H4 (cell line): Measurements from ENCODE around the gene MLN. TPM values are rescaled to one million over a fixed set of nuclear protein-coding genes. Genes with fewer than 3 reads are reported as not detected.

Experiments
- DNase-seq: peaks from one replicate; pipeline ENCODE4 v3.0.0-alpha.2; 2015; ENCODE audit warnings: low spot score
- total RNA-seq: library from RNA; depleted of rRNA; stranded (reverse); fragments of >200 nt; shearing (Covaris generic); gene quantifications from 2 replicates; pipeline ENCODE4 v1.2.3, GENCODE V29; 2014

MLN gene
- total RNA-seq, 1 experiment from 2014 or later: not detected

DNA sequence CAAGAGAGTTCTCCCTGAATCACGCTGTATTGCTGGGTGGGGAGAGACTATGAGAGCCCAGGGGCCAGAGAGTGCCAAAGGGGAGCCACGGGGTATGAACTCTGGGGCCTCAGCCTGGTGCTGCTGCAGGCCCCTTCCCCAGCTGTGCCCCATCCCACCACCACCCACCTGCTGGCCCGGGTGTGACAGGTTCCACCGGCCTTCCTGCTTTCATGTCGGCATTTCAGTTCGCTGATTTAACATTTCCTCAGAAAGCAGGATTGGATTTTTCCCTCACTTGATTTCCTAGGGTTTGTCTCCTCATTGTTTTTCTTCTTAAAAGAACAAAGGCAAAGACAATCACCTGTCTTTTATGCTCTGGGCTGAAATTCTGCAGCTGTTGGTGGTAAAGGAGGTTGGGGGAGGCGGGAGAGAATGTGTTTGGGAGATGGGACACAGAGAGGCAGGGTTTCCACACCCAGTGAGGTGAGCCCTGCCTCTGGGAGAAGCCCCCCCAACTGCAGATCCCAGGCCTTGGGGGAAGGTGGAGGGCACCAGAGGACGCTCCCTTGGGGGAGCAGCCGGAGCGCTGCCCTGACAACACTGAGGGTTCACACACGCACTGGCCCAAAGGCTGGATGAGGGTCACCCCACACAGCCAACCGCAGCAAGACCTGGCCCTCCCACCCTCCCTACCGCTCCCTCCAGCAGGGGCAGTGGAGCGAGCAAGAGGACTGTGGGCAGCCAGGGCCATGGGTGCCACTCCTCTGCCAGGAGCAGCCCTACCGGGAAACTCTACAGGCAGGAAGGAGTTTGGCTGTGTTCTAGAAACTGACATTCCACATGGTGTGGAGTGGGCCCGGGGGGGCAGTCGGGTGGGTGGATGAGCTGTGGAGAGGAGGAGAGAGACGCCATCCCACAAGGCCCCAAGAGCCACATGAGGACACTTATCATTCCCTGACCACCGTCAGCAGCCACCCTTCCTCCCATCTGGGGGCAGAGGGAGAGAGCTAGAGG, 10.5 kb upstream of the MLN start:
- no peak for DNase-seq

DNA sequence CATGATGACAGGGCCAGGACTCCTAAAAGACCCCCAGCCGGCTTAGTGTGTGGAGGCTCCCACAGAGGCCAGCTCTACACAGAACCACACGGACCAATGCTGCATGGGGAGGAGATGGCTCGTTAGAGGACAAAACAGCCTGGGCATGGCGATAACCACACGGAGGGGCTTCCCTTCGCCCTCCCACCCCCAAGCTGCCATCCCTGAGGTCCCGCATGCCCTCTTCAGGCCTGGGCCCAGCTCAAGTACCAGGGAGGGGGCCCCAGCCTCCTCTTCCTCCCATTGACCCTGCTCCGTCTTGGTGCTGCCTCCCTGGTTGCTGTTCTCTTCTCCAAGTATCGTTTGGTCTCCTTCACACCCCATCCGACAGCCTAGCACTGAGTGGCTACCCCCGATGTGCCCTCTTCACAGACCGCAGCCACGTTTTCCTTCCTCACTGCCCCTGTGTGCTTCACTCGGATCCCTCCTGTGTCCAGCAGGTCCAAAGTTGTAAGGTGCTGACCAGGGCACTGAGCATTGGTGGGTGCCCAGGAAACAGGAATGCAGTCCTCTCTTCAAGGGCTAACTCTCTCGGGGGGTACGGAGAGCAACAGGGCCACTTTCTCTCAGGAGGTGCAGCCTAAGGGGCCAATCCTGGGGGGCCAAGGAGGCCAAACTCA, 9.6 kb upstream of the MLN start:
- DNase-seq: no peak

DNA sequence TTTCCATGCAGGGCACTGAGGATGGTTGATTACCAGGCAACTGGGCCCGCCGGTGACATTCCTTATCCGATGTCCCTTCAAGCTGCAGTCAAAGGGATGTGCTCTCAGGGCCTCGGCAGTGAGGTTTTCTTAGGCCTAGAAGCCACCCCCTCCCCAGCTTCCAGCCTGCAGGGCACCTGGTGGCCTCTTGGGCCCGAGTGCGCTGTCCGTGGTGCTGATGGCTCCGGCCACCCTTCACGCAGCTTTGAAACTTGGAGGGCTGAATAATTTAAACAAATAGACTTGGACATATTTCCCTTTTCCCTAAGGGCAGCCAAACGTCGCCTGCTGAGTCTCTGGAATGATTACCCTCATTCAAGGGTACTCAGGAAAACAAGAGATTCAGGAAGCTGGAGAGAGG, 8.9 kb upstream of the MLN start:
- peak; percentile 25 for DNase-seq

DNA sequence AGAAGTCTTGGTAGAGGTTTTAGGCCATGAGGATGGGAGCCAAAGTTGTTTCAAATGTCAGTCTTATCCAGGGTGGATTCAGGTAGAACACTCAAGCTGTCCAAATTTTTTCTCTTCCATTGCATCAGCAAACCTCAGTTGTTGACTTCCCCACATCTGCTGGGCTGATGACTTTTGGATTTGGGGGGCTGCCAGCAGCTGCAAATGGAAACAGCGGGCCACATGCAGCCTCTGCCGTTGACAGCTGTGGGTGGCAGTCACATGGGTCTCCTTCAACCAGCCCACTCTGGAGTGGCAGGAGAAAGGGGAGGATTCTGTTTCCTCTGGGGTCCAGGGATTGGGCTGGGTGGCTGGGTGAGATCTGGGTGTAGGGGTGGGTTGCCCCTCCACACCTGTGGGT, 5.8 kb upstream of the MLN start:
- no peak for DNase-seq

DNA sequence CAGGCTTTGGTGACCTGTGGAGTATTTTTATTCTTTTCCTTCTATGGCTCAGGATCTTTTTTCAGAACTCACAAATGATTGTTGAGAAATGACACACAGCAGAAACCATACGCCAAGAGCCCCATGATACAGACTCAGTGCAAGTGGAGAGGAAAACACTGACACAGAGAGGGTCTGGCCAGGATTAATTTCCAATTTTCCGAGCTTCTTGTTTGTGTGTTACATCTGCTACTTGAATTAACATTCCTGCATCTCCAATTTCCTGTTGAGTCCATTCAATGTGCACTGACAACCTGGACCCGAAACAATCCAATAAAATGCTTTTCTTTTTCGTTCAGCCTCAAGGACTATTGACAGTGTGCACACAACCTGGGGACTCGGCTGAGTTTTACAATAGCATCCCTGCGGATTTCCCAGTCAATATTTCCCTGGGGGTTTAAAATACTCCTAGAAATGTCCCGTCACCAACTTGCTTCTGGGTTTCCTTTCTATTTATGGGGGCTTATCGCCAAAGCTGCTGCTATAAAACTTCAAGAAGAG, 4.9 kb upstream of the MLN start:
- no peak for DNase-seq

DNA sequence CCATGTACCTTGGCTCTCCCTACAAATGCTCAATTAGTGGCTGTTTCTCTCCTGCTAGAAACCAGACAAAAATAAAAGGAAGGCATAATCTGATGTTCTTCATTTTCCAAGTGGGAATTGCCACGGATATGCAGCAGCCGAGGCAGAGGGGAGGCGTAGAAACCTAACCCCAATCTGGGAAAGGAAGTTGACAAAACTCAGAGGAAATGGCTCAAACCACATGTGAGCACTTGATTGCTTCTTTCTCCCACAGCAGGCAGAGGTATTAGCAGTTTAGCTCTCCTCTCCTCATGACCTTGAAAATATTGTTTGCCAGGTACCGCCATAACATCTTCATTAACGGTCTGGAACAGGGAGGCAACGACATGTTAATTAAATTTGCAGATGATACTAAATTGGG, 3.8 kb upstream of the MLN start:
- no peak for DNase-seq

DNA sequence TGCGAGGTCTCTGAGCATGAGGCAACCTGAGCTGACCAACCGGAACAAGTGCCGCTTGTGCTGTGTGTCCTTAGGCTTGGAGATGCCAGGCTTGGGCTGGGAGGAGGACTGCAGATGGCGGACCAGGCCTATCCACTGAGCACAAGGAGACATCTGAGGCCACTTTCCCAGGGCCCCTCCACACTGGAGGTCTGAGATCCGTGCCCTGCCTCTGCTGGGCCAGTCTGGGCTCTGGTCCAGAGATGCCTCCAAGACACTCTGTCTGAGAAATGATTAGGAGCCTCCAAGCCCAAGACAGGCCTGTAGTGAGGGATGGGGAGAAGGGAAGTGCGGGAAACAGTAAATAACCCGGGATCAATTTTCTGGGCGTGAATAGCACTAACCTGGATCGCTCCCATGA, 3.0 kb upstream of the MLN start:
- no peak for DNase-seq

DNA sequence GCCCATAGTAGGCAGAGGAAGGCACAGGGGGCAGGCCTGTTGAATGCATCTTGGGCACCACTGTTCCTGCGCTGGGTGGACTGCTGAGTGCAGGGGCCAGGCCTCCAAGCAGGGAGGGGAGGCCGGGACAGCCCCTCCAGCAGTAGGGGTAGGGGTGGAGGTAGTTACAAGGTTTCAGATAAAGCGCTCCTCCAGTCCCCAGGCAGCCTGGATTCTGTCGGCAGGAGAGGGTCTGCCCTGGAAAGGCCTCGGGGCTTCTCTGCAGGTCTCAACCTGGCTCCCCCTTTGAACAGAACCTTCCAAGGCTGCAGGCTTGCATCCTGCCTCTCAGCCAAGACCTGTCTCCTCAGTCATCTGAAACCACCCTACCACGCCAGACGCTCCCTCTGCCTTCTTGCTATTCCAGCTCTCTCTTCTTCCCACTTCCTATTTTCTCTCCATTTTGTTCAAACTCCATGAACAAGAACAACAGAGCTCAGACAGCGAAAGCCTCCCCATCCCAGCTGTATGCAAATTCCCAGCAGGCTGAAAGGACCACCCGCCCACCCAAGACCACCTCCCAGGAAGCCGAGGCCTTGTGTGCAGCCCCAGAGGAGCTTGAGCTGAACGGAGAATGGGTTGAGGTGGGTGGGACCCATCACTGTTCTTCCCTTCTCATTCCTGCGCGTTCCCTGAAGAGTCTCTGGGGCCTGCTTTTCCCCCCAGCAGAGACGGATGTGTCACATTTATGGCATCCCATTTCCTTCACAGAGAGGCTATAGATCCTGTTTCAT, 1.4 kb downstream of the MLN start:
- no peak for DNase-seq

DNA sequence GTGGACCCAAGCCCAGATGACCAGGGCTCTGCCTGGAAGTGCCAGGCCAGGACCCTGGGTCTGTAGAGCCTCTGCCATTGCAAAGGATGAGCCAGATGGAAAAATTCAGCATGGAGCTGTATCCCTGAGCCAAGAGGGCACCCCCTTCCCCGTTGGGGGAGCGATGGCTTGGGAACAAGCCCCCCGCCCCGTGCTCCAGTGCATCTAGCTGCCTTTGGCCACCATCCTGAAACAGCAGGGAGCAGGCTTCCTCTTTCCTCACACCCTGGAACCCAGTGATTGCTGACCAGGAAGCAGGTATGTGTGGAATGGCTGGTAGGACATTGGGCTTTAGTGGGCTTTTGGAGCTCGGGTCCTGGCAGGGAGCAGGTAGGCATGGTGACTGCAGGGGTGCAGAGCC, 2.2 kb downstream of the MLN start:
- DNase-seq: no peak

DNA sequence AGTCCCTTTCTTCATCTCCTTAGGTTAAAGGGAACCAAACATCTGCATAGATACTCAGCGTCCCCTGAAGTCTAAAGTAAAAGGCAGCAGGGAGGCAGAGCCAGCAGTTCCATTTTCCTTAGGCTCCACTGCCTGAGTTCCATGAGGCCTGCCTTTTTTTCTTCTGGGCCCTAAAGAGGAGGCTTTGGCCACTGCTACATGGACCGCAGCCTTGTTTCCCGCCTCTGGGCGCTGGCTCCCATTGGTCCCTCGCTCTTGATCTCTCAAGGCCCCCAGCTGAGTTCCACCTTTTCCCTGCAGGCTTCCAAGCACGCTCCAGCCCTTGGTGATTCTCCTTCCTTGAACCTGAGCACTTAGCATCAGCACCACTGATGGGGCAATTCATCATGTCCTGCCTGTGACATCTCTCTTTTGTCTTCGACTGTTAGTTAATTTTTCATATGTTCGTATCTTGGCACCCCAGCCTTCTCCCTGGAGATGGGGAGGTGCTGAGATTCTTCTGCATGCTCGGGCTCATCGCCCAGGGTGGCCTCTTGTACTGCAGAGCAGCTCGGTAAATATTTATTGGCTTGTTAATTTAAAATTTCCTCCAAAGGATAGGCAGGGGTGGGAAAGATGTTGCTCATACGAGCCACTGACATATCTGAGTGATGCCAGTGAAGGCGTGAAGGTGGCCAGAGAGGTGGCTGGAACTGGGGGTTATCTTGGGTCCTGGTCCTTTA, 3.4 kb downstream of the MLN start:
- no peak for DNase-seq

DNA sequence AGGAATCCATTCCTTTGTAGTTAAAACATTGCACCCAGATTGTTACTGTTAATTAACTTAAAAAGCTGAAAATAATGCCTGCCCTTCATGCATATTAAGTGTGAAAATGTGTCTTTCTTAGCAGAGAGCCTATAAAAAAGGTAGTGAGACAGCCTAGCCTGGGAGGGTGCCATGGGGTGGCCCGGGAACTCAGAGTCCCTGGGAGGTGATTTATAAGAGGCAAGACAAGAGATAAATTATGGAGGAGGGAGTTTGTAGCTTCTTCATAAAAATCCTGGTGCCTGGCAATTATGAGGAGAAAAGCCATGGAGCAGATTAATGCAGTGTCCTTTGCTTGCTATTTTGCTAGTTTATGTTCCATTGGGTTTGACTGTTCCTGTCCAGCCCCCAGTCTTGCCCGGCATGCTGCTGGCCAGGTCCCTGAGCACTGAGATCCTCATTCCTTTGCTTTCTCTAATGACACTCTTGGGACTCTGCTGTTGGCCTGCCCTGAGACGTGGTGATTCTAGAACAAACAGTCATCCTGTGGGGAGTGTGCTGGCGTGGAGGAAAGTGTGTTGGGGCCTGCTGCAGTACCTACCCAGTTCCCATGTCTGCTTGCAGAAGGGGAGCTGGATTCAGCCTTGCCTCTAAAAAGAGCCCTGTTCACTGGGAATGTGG, 4.2 kb downstream of the MLN start:
- DNase-seq: no peak

DNA sequence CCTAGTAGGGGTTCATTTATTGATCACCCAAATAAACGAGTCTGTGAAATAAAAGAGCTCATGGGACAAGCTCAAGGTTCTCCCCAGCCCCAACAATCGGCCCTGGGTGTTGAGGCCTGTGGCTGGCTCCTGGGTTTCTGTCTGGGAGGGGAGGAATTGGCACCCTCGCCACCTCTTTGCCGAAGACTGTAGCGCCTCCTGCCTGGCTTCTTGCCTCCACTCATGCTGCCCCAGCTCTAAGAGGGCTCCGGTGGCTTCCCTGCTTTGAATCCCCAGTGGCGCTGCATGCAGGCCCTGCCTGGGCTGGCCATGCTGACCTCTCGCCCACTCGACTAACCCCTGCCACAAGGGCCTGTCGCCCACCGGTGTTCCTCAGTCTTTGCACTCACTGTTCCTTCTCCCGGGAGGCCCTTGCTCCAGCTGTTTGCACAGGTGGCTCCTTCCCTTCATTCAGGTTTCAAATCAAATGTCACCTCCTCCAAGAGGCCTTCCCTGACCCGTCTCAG, 5.4 kb downstream of the MLN start:
- no peak for DNase-seq

DNA sequence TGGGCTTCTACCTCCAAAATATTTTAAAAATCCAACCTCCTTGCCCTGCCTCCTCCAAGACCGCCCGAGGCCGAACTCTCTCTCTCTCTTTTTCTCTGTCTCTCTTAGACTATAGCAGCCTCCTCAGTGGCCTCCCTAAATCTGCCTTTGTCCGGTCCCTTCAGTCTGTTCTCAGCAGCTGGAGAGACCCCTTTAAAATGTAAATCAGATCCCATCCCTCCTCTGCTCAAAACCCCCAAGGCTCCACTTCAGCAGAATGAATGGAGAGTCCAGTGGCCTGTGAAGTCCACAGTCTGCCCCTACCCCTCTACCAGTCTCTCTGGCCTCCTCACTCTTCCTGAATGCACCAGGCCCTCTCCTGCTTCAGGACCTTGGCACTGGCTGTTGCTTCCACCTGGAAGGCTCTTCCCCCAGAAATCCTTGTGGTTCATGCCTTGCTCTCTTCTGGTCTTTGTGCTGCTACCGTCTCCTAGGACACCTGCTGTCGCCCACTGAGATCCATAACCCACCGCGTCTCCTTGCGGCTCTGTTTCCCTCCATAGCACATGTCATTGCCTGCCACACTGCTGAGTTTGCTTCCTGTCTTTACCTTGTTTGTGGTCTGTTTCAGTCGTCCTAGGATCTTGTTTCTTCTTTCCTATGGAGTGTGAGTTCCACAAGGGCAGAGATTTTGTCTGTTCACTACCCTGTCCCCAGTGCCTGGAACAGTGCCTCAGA, 6.0 kb downstream of the MLN start:
- DNase-seq: no peak

DNA sequence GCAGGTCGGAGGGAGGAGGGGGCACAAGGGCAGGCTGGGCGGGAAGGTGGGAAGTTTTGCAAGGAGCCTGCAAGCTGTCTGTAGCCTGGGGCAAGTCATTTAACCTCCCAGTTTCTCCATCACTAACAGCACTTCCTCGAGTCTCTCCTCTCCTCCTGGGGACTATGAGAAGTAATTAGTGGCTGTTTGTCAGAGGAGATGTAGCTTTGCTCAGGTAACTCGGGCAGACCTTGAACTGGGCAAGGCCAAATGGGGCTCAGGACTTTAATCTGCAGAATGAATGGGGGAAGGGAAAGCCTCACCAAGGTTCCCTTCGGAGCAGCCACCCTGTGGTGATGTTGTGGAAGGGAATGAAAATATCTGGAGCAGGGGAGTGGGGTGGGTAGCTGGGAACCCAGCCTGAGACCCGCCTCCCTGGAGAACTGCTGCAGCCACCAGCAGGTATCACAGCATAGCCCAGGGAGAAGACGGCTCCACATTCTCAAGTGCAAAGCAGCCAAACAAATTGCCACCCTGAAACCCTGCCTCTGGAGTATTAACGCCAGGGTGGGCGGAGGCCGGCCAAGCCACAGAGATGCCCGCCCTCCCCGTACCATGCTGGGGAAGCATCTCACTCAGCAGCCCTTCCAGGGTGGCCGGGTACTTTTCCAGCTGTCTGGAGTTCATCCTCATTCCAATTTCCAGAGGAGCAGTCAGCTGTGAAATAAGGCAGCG, 8.7 kb downstream of the MLN start:
- DNase-seq: no peak

DNA sequence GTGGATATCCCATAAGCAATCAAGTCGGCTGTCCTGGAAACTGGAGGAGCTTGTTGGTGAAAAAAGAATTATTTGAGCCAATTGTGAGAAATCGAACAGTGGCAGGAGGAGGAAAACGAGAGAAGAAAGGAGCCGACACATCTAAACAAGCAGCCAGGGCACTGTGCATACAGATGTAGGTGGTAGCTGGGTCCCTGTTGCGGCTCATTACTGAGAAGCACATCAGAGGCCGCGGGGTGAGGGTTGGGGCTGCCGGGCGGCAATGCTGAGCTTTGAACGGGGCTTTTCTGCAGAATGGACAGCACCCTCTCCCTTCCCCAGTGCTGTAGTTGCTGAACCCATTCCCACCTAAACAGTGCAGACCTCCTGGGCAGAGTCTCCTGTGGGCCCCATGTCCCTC, 10.8 kb downstream of the MLN start:
- no peak for DNase-seq

DNA sequence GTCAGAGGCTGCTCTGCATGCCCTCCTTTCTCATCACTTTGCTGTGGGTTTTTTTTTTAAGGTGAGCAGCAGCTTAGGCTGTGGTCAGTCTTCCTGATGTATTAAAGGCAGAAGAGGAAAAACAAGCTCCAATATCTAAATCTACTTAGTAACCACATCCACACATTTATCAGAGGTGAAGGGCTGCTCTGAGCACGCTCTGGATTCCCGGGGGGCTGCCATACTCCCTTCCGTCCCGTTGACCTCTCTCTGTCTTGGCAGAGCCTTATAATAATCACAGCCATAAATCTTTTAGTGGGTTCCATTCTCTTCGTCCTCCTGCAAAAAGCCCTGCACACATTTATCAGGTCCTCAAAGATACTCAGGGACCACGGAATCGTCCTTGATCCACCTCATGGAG, 12.2 kb downstream of the MLN start:
- no peak for DNase-seq

DNA sequence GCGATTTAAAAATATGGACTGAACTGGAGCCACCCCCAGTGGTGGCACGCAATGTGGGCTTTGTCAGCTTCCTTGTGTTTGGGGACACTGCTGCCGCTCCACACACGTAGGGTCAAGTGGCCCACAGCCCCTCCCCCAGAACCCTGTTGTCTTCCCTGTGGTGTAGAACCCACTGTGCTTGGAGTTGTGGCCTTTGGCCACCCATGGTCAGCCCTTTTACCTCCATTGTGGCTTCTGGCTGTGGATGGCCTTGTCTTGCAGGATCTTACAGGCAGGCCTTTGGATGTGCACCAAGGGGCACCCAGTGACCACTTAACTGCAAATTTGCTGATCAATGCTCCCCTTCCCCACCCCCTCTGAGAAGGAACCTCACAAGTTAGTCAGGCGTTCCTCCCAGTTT, 12.9 kb downstream of the MLN start:
- no peak for DNase-seq

DNA sequence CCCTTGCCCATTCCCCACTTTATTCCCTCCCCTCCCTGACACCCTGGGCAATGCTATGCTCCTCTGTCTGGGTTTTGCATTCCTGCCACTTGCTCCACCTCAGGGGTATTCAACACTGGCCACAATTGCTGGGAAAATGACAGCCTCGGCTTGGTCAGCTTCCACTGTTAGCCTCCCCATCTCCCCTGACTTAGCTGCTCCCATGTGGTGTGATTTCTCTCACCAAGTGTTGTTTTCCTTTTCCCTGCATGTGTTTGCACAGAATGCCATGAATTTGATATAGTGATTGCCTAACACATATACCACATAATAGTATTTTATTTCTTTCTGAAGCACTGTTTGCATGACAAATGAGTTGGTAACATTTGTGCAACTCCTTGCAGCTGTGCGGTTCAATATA, 13.4 kb downstream of the MLN start:
- DNase-seq: no peak

DNA sequence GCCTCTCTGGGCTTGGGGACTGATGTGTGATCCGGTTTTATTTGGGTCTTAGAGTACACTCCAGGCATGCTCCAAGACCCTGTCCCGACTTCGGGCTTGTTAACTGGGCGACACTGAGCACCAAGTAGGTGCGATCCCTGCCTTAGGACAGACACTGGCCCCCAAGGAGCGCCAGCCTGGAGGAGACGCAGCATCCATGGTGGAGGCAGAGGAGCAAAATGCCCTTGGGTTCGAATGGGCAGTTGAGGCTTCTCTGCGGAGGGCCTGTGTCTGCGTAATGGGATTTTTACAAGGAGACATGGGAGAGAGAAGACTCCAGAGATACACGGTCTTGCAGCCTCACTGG, 14.3 kb downstream of the MLN start:
- DNase-seq: no peak
